SK-N-MC (cell line): ENCODE data around the gene GAPDHS.

Experiments used
- EZH2 ChIP-seq: fragments of 200-600 bp; sonication (generic); IDR thresholded peaks from one replicate; pipeline ENCODE4 v1.6.1; 2017; ENCODE audit warnings: antibody characterized with exemption
- FOXP2 ChIP-seq: optimal IDR thresholded peaks from 2 replicates; pipeline ENCODE3; 2011; ENCODE audit warnings: mild to moderate bottlenecking, moderate library complexity; ENCODE audit not compliant: insufficient read depth; ENCODE audit errors: extremely low read length, control extremely low read depth
- POLR2AphosphoS5 ChIP-seq: IDR thresholded peaks from 2 replicates; pipeline ENCODE4 v1.6.1; 2012; ENCODE audit warnings: mild to moderate bottlenecking, low read depth, low read length, borderline replicate concordance

DNA sequence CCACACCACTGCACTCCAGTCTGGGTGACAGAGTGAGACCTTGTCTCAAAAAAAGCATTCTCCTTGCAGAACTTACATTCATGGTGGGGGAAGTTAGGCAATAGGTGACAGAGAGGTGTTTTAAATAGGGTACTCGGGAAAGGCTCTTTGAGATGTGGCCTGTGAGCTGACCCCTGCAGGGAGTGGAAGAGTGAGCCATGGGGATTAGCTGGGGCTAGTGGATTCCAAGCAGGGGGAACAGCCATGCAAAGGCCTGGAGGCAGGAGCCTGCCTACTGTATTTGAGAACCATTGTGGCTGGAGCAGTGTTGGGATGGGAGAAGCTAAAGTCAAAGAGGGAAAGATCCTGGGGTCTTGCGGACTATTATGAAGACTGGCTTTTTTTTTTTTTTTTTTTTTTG, 15.9 kb upstream of the GAPDHS start:
- TF ChIP-seq POLR2AphosphoS5 = no peak
- TF ChIP-seq EZH2 = no peak
- TF ChIP-seq FOXP2 = no peak
